Smooth muscle cell of the brain vasculature (primary cell): ENCODE measurements around the gene DHX34.
"Not testable (repeated sequence)": the region's sequence is repeated elsewhere in the genome, so short reads cannot be mapped to it uniquely, and the experiment has no call there.

Experiments used
- DNase-seq: peaks from one replicate; pipeline ENCODE4 v3.0.0-alpha.2; 2012; ENCODE audit warnings: low read depth, low spot score

Gene DHX34

DNA sequence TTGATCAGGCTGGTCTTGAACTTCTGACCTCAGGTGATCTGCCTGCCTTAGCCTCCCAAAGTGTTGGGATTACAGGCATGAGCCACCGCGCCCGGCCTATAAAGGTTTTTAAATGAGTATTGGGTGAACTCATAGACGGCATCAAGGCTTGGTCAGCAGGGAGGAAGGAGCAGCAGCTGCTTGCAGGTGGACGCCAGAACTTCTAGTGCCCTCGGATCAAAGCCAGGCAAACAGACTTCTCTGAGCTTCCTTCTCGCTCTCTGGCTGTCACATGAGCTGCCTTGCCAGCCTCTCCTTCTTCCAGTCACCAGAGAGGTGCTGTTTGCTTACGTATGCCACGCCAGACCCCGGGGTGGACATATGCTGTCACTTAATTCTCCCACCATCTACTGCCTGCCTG, 16.3 kb downstream of the DHX34 start:
- DNase-seq: not testable (repeated sequence)

DNA sequence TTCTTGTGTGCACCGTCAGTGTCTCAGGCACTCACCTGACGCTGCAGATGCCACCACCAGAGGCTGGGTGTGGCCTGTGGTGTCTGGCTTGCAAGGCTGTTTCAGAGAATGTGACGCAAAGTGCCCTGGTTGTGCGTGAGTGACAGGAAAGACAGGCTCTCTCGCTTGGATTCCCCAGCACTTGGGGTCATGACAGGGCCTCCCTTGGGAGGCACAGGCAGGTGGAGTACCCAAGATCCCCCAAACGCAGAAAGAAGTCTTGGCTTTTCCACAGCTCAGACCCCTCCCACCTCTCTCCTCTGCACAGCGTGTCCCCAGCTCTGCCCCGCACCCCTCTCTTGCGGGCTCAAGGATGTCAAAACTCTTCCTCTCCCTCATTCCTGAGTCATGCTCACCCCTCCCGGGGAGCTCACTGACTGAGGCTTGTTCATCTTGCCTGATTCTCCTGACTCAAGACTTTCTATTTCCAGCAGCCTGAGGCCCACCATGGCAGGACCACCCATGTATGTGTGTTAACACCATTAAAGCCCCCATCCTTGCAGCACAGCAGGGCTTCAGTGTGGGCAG, 21.0 kb downstream of the DHX34 start:
- DNase-seq: peak; percentile 86

DNA sequence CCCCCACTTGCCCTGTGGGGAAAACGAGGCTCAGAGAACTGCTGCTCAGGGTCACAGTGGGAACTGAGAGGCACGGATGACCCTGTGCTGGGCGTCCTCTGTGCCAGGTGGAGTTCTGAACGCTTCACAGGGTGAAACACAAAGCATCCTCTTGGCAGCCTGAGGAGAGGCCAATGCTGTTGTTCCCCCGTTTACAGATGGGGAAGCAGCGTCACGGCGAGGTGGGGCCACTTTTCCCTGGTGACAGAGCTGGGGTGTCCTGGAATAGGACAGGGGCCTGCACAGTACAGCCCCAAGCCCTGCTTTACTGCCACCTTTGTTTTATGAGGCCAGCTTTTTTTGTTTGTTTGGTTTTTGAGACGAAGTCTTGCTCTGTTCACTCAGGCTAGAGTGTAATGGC, 22.1 kb downstream of the DHX34 start:
- no peak for DNase-seq

DNA sequence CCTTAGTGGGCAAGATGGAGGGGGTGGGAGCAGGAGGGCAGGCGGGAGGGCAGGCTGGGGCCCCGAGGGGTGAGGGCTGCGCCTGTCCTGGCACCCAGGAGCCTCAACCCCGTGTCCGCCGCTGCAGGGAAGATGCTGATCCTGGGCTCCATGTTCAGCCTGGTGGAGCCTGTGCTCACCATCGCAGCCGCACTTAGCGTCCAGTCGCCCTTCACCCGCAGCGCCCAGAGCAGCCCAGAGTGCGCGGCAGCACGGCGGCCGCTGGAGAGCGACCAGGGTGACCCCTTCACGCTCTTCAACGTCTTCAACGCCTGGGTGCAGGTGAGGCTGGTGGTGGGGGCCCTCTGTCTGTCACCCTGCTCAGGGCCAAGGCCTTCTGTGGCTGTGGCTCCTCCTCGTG, 23.5 kb downstream of the DHX34 start:
- no peak for DNase-seq

- DNase-seq: no peak
These were observed 24.4 kb downstream of the DHX34 start for GRCh38 chr19:47373246-47374240.

GRCh38 chr19:47374876-47375693, 26.0 kb downstream of the DHX34 start:
- no peak for DNase-seq

DNA sequence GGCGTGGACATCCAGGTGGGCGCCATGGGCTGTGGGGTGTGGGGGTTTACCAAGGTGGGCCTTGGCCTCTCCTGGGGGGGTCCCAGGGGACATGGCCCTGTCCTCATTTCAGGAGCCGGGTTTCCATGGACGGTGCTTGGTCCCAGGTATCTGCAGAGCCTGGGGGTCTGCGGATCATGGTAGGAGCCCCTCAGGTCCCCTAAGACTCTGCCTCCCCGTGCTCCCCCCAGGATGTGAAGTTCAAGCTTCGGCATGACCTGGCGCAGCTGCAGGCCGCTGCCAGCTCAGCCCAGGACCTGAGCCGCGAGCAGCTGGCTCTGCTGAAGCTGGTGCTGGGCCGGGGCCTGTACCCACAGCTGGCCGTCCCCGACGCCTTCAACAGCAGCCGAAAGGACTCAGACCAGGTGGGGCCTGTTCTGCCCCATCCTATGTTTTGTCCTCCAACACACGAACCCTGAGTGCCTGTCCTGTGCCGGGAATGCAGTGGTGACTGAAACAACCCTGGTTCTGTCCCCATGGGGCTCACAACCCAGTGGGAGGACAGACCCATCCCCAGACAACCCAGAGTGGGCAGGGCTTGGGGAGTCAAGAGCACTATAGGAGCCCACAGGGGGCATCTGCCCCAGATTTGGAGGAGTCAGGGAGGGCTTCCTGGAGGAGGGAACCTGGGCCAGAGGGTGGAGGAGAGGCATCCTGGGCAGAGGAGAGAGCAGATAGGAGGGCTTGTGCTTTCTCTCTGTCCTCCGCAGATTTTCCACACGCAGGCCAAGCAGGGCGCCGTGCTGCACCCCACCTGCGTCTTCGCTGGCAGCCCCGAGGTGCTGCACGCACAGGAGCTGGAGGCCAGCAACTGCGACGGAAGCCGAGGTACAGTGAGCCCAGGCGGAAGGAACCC, 26.8 kb downstream of the DHX34 start:
- DNase-seq: no peak

DNA sequence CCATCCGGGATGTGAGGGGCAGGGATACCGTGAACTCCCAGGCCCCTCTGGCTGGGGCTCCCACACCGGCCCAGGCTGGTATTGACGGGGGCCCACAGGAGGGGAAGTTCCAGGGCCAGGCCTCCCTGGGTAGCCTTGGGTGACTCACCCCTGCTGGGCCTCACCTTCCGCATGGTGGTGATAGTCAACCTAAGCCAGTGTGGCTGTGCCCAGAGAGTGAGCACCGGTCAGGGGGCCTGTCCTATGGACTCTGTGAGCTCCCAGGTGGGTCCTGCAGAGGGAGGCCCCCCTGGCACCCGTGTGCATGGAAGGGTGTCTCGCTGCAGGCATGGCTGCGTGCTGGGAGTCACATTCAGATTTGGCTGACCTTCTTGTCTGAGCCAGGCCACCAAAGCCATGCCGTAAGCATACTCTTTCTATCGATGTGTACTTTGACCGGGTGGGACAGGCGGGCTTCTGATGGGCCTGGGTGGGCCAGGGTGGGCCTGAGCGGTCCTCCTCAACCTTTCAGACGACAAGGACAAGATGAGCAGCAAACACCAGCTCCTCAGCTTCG, 27.6 kb downstream of the DHX34 start:
- no peak for DNase-seq

DNA sequence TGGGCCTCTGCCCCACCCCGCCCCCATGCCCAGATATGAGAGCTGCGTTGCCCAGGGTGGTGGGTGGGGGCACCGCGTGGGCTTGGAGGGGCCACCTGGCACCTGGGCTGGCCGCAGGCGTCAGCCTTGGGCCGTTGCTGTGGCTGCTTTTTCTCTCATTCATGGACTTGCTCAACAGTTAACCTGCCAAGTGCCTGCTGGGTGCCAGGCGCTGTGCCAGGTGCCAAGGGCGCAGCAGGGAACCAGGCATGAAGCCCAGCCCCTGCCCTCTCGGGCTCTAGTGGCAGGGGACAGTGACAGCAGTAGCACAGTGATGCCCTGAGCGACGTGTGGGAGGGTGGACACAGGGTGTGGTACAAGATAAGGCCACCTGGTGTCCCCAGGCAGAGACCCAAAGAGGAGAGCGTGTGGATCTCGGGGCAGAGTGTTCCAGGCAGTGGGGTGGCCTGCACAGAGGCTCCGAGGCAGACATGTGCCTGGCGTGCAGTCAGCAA, 28.1 kb downstream of the DHX34 start:
- no peak for DNase-seq

DNA sequence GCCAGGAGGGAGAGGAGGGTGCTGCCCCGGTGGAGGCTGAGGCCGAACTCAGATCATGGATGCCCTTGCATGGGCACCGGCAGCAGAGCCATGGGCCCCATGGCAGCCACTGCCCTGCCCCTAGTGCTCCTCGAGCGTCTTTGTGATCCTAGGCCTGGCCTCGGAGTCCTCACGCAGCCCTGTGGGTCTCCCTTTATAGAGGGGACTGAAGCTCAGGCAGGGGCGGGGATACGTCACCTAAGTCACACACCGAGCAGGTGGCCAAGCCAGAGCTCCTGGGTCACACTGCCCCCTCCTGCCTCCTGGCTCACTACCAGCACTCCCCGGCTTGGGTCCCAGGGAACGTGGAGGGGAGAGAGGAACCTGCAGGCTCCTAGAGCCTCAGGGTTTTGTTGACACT, 28.7 kb downstream of the DHX34 start:
- no peak for DNase-seq

GRCh38 chr19:47378246-47378645, 29.1 kb downstream of the DHX34 start:
- DNase-seq: no peak

DNA sequence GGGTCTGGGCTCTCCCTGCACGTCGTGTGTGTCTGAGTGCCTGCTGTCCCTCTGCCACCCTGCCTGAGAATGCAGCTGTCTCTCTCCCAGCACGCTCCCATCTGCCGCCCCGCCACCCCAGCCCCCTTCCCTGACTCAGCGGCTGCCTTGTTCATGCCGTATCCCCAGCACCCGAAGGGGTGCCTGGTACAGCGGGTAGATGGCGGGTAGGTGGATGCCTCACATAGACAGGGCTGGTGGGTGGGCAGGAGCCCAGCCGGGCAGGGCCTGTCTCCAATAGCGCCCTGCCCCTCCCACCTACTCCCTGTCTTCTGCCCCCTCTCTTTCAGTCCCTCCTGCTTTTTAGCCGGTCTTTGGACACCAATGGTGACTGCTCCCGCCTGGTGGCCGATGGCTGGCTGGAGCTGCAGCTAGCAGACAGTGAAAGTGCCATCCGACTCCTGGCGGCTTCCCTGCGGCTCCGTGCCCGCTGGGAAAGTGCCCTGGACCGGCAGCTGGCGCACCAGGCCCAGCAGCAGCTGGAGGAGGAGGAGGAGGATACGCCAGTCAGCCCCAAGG, 30.3 kb downstream of the DHX34 start:
- no peak for DNase-seq

GRCh38 chr19:47380559-47380958, 31.4 kb downstream of the DHX34 start:
- DNase-seq: no peak

- DNase-seq: no peak
These were observed 32.0 kb downstream of the DHX34 start for GRCh38 chr19:47381121-47381520.

- DNase-seq: no peak
These were observed 32.7 kb downstream of the DHX34 start for GRCh38 chr19:47381653-47382279.

- not testable (repeated sequence) for DNase-seq
These were observed 34.8 kb downstream of the DHX34 start for GRCh38 chr19:47383890-47384289.

GRCh38 chr19:47384533-47384932, 35.4 kb downstream of the DHX34 start:
- not testable (repeated sequence) for DNase-seq

- not testable (repeated sequence) for DNase-seq
These were observed 37.5 kb downstream of the DHX34 start for GRCh38 chr19:47386582-47386981.

DNA sequence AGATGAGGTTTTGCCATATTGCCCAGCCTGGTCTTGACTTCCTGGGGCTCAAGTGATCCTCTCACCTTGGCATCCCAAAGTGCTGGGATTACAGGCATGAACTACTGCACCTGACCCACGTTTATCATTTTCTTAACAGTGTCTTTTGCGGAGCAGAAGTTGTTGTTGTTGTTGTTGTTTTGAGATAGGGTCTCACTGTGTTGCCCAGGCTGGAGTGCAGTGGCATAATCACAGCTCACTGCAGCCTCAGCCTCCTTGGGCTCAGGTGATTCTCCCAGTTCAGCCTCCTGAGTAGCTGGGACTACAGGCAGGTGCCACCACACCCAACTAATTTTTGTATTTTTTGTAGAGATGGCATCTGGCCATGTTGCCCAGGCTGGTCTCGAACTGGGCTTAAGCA, 38.5 kb downstream of the DHX34 start:
- DNase-seq: not testable (repeated sequence)

GRCh38 chr19:47388721-47389120, 39.6 kb downstream of the DHX34 start:
- not testable (repeated sequence) for DNase-seq
